Measurements from ENCODE around the gene FGF21.
"Not testable (repeated sequence)": the region's sequence is repeated elsewhere in the genome, so short reads cannot be mapped to it uniquely, and the experiment has no call there.

The FGF21 gene

GRCh38 chr19:48755084-48755641, at the start of gene FGF21:
TSS of gene FGF21 (plus strand) at chr19:48755524. CDS start at chr19:48756237, 713 bp downstream.
- peak in 1 of 2 experiments; percentile 22 for DNase-seq

- no peak for DNase-seq
These were observed 46.9 kb upstream of the FGF21 start for GRCh38 chr19:48708471-48708870.

- no peak for DNase-seq
These were observed 44.1 kb upstream of the FGF21 start for GRCh38 chr19:48711106-48711662.

- DNase-seq = no peak
These were observed 42.1 kb upstream of the FGF21 start for GRCh38 chr19:48713041-48713863.

GRCh38 chr19:48713864-48714755, 41.2 kb upstream of the FGF21 start:
- peak; percentile 91 to 97 for DNase-seq

- no peak for DNase-seq
These were observed 40.3 kb upstream of the FGF21 start for GRCh38 chr19:48714759-48715675.

- DNase-seq = no peak
These were observed 39.6 kb upstream of the FGF21 start for GRCh38 chr19:48715681-48716171.

GRCh38 chr19:48716562-48717291, 38.6 kb upstream of the FGF21 start:
- peak; percentile 73 to 97 for DNase-seq

GRCh38 chr19:48718106-48718505, 37.2 kb upstream of the FGF21 start:
- not testable (repeated sequence) for DNase-seq

- DNase-seq = no peak
These were observed 36.6 kb upstream of the FGF21 start for GRCh38 chr19:48718711-48719231.

- DNase-seq = no peak
These were observed 35.8 kb upstream of the FGF21 start, which contains the start of gene MAMSTR for GRCh38 chr19:48719263-48720171. TSS of gene MAMSTR (minus strand) at chr19:48719725. CDS start at chr19:48719031, 694 bp downstream.

- DNase-seq = no peak
These were observed 35.1 kb upstream of the FGF21 start for GRCh38 chr19:48720251-48720612.

- peak; percentile 99 to 100 for DNase-seq
These were observed 34.6 kb upstream of the FGF21 start for GRCh38 chr19:48720613-48721296.

- DNase-seq = no peak
These were observed 33.1 kb upstream of the FGF21 start for GRCh38 chr19:48722196-48722708.

GRCh38 chr19:48724796-48725753, 30.2 kb upstream of the FGF21 start:
- DNase-seq = peak; percentile 62 to 64

- DNase-seq = no peak
These were observed 28.8 kb upstream of the FGF21 start for GRCh38 chr19:48726556-48726955.

GRCh38 chr19:48728911-48729664, 26.2 kb upstream of the FGF21 start:
- no peak for DNase-seq
